ENCODE data around the gene LILRA6. TPM values are rescaled to one million over a fixed set of nuclear protein-coding genes. Genes with fewer than 3 reads are reported as not detected.
A peak's percentile ranks its signal among the peaks of the same experiment; 100 is the strongest.

Gene LILRA6
- total RNA-seq, 2 donors from 2014 or later: not detected

DNA sequence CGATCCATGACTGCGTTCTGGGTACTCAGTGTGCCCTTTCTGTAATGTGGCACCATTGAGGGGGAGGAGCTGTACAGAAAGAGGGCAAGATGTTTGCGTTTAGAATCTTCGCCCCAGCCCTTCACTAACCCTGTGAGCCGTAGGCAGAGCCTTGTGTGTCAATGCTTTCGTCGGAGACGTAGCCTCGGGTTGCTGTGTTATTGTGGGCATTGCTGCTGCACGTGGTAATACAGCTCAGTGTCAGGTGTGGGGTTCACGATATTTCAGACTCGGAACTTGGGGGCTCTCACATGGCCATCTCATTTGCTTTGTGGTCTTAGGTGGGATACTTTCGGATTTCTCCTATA is 35.8 kb downstream of the LILRA6 start:
- Histone ChIP-seq H3K9me3 (no peaks in the 10 kb centered on the region), H3K27ac (peak overlapping the region in 3 of 4 donors; percentile 94 to 97 (median 94)), H3K4me1 (peaks cover 97% of the 10 kb centered on the region), H3K36me3 (replicated peaks in 1 of 2; ENCODE audit: insufficient read depth in 1 of 2, low read depth in 2 of 2) (peaks cover 5 to 30% of the 10 kb centered on the region in 2 donors), H3K27me3 (no peaks in the 10 kb centered on the region), H3K4me3 (no peak overlapping the region)
- intact Hi-C loops (cut with DNase I): no loop called here
- WGBS, 2 donors: 68 to 72% methylated on average over 13 of the region's 13 CpGs
- ATAC-seq (no peak), DNase-seq (no peak)
- no peak for TF ChIP-seq POLR2A (IDR thresholded peaks at IDR 0.05)
- TF ChIP-seq, protein P1, sequence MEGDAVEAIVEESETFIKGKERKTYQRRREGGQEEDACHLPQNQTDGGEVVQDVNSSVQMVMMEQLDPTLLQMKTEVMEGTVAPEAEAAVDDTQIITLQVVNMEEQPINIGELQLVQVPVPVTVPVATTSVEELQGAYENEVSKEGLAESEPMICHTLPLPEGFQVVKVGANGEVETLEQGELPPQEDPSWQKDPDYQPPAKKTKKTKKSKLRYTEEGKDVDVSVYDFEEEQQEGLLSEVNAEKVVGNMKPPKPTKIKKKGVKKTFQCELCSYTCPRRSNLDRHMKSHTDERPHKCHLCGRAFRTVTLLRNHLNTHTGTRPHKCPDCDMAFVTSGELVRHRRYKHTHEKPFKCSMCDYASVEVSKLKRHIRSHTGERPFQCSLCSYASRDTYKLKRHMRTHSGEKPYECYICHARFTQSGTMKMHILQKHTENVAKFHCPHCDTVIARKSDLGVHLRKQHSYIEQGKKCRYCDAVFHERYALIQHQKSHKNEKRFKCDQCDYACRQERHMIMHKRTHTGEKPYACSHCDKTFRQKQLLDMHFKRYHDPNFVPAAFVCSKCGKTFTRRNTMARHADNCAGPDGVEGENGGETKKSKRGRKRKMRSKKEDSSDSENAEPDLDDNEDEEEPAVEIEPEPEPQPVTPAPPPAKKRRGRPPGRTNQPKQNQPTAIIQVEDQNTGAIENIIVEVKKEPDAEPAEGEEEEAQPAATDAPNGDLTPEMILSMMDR (IDR thresholded peaks at IDR 0.05): no peak

- H3K9me3 ChIP-seq: no peaks in the 10 kb centered on the region
- WGBS, 2 donors: 84 to 96% methylated on average over 14 to 27 of the region's 27 CpGs
- H3K4me3 ChIP-seq: no peak overlapping the region
- no peak for ATAC-seq
- TF ChIP-seq POLR2A (IDR thresholded peaks at IDR 0.05): peak in 1 of 3 donors; percentile 10
- TF ChIP-seq, protein P1 (IDR thresholded peaks at IDR 0.05): no peak
- intact Hi-C loops (cut with DNase I): no loop called here
- peaks cover 99% of the 10 kb centered on the region for H3K4me1 ChIP-seq
- DNase-seq: peak in 1 of 4 donors; percentile 26
- peaks cover 5 to 30% of the 10 kb centered on the region in 2 donors for H3K36me3 ChIP-seq (replicated peaks in 1 of 2; ENCODE audit: insufficient read depth in 1 of 2, low read depth in 2 of 2)
- no peaks in the 10 kb centered on the region for H3K27me3 ChIP-seq
- H3K27ac ChIP-seq: peak overlapping the region in 3 of 4 donors; percentile 11 to 97 (median 94)
Measured at GRCh38 chr19:54206030-54206830, 36.4 kb downstream of the LILRA6 start.

DNA sequence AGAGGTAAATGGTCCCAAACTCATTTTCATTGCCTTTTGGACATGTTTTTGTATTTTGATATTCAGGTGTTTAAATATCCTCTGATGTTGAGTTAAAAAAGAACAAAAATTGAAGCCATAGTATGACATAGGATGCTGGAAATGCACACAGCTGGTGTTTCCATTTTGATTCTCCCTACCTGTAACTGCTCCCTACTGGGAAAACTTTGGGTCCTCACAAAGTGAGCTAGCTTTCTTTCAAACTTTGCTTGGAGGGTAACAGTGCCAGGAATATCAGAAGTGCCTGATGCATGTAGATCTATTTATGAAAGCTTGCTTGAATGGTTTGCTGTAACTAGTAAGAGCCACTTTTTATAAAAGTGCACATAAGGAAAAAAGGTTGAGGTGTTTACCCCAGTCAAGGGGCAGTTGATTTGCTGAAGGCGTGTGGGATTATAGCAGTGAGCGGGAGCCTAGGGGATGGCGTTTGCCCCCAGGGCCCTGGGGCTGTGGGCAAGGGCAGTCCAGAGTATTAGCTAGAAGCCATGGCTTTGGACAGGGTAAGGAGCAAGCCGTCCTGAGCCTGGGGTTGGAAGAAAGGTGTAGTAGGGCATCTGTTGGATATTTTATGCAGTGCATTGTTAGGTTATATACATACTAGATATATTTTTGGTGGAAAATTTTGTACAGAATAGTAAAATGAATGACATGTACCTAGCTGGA is 37.7 kb downstream of the LILRA6 start:
- TF ChIP-seq, protein P1 (IDR thresholded peaks at IDR 0.05): no peak
- no peak for TF ChIP-seq POLR2A (IDR thresholded peaks at IDR 0.05)
- 73 to 75% methylated on average over 4 of the region's 4 CpGs for WGBS, 2 donors
- peaks cover 90% of the 10 kb centered on the region for H3K4me1 ChIP-seq
- H3K4me3 ChIP-seq: no peak overlapping the region
- H3K36me3 ChIP-seq (replicated peaks in 1 of 2; ENCODE audit: insufficient read depth in 1 of 2, low read depth in 2 of 2): peaks cover 5 to 30% of the 10 kb centered on the region in 2 donors
- DNase-seq: no peak
- ATAC-seq: no peak
- H3K27ac ChIP-seq: peak overlapping the region in 3 of 4 donors; percentile 9 to 97 (median 93)
- no peaks in the 10 kb centered on the region for H3K27me3 ChIP-seq
- no peaks in the 10 kb centered on the region for H3K9me3 ChIP-seq
- intact Hi-C loops (cut with DNase I): no loop called here

DNA sequence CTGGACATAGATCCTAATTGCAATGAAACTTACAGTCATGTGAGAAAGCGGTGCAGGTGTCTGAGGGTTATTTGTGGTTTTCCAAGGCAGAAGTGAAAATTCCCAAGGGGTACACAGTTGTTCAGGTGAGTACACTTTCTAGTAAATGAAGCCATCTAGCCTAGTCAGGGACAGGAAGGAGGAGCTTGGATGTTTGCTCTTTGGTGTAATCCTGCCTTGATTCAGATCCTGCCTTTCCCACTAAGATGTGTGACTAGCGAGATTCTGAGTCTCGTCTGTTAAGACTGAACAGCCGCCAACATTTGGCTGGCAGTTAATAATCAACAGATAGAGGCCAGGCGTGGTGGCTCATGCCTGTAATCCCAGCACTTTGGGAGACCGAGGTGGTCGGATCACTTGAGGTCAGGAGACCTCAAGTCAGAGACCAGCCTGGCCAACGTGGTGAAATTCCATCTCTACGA is 39.4 kb downstream of the LILRA6 start:
- WGBS, 2 donors: 19 to 20% methylated on average over 8 to 9 of the region's 9 CpGs
- DNase-seq: peak; percentile 64 to 80 (median 78)
- Histone ChIP-seq H3K4me1 (peaks cover 75% of the 10 kb centered on the region), H3K4me3 (no peak overlapping the region), H3K27me3 (no peaks in the 10 kb centered on the region), H3K36me3 (replicated peaks in 1 of 2; ENCODE audit: insufficient read depth in 1 of 2, low read depth in 2 of 2) (peaks cover 5 to 30% of the 10 kb centered on the region in 2 donors), H3K27ac (peak overlapping the region; percentile 33 to 97 (median 94)), H3K9me3 (no peaks in the 10 kb centered on the region)
- intact Hi-C loops (cut with DNase I): no loop called here
- peak; percentile 4 for ATAC-seq
- TF ChIP-seq, protein P1 (IDR thresholded peaks at IDR 0.05): no peak
- peak in 2 of 3 donors; percentile 33 to 39 for TF ChIP-seq POLR2A (IDR thresholded peaks at IDR 0.05)

All from body of pancreas (tissue), 4 donors.